GM21528 (cell line): ENCODE measurements around the gene SLC34A1.
"Not testable (repeated sequence)": the region's sequence is repeated elsewhere in the genome, so short reads cannot be mapped to it uniquely, and the experiment has no call there.

Source experiments
- ATAC-seq: cut with Tn5 transposase; IDR thresholded peaks from one replicate; pipeline ENCODE4 v1.9.1; 2021; ENCODE audit warnings: mild to moderate bottlenecking, moderate library complexity; ENCODE audit not compliant: unreplicated experiment, low FRiP score

Gene SLC34A1

GRCh38 chr5:177355162-177355867 lies 28.9 kb upstream of the SLC34A1 start:
- ATAC-seq, result no peak

- ATAC-seq, result no peak
These were observed 28.4 kb upstream of the SLC34A1 start for GRCh38 chr5:177355868-177356168.

GRCh38 chr5:177356746-177357145 lies 27.5 kb upstream of the SLC34A1 start:
- ATAC-seq, result no peak

DNA sequence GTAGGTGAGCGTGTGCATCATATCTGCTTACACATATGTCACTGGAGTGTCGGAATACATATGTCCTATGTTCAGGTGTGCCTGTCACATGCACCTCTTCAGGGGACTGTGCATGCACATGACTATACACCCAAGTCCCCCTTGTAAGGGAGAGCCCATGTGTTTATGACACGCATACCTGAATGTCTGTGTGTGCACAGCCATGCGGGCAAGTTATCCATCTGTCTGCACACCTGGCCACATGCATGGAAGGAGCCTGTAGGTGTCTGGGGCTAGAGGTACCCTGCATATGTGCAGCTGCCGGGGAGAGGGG lies 27.1 kb upstream of the SLC34A1 start:
- ATAC-seq, result no peak

GRCh38 chr5:177357459-177358351 lies 26.5 kb upstream of the SLC34A1 start, which contains the start of gene RGS14:
RGS14 (plus strand) TSS chr5:177357924; CDS start chr5:177358025, 101 bp downstream.
- ATAC-seq, result peak; percentile 82

DNA sequence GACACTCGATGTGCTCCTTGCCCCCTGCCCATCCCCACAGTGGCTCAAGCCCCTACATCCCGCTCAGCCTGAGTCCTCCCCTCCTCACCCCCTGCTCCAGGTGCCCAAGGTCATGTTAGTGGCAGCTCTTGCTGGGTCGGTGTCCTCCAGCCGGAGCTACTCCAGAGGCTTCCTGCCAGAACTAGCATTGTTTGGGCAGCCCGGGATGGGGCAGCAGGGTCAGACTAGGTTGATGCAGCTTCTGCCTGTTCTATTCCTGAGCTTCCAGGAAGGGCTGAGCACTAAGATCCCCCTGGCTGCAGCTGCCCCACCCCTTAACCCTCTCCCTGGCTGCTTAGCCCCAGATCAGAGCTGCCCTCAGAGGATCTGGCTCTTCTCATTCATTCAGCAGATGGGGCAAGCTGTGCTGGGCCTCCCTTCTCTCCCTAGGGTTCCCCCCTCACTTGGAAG lies 25.8 kb upstream of the SLC34A1 start:
- no peak for ATAC-seq

GRCh38 chr5:177359451-177359851 lies 24.8 kb upstream of the SLC34A1 start:
- no peak for ATAC-seq

DNA sequence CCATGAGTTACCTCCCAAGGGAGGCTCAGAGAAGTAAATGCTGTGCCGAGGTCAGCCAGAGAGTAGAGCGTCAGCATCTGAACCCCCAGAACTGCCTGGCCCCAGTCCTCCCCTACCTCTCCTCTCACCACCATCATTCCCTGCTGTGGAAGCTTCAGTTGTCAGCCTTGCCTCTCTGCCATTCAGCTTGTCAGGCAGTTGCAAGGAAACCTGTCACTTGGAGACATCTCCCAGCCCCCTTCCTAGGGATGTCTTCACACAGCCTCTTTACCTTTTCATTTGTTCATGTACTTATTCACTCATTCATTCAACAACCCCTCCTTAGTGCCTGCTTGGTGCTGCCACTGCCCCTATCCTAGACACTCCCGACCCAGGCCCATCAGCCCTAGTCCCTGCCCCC lies 24.4 kb upstream of the SLC34A1 start:
- ATAC-seq, result no peak

DNA sequence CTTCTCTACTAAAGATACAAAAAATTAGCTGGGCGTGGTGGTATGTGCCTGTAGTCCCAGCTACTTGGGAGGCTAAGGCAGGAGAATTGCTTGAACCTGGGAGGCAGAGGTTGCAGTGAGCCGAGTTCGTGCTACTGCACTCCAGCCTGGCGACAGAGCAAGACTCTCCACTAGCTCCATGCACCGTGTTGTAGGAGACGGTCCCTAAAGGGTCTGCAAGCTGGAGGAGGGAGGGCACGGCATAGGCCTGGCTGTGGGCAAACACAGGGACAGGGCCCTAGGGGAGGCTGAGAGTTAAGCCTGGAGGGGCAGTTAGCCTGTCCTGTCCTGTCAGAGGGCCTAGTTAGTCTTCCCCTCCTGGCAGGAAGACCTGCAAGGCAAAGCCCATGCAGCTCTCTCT lies 23.5 kb upstream of the SLC34A1 start:
- not testable (repeated sequence) for ATAC-seq

- no peak for ATAC-seq
These were observed 22.6 kb upstream of the SLC34A1 start for GRCh38 chr5:177361418-177362291.

DNA sequence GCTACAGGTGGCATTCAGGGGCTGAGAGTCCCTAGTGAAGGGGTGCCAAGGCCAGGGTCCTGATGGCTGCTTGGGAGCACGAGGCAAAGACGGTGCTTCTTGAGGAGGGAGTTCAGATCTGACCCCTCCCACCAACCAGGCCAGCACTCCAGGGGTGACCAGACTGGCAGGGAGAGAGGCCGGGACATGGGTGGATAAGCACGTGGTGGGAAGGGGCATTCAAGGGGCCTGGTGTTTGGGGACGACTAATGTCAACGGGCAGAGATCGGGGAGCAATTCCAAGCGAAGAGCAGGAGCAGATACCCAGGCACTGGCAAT lies 22.0 kb upstream of the SLC34A1 start:
- no peak for ATAC-seq

DNA sequence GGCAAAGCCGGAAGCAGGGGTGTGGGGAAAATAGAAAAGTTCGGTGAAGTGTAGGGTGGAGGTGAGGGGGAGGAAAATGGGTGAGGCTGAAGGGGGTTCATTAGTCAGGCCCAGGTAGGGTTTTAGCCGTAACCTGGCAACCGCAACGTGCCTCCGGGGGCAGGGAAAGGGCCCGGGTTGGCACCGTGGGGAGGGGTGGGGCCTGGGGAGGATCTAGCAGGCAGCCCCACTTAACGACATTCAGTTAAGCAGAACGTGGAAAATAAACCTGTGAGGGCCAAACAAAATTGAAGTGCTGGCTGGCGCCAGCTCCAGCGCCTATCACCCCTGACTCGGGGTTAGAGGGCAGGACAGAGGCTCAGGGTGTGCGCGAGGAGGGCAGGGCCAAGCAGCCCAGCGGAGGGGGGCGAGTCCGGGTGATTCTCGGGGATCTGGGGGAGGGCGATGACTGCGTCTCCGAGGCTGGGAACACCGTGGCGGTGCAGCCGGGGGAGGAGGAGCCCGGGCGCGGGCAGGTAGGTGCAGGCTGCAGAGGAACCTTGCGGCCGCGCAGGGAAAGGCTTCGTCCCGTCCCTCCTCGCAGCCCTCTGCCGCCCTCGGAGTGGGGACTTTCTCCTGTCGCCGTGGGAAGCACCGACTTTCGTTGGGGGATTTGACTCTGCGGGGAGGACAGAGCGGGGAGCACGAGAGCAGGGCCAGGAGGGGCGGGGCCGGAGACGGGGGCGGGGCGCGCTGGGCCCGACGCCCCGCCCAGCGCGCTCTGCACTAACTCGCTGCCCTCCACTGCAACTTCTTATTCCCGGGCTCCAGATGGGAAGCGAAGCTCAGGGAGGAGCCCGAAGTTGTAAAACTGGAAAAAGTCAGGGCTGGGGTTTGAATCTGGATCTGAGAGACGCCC lies 21.4 kb upstream of the SLC34A1 start:
- ATAC-seq, result no peak

DNA sequence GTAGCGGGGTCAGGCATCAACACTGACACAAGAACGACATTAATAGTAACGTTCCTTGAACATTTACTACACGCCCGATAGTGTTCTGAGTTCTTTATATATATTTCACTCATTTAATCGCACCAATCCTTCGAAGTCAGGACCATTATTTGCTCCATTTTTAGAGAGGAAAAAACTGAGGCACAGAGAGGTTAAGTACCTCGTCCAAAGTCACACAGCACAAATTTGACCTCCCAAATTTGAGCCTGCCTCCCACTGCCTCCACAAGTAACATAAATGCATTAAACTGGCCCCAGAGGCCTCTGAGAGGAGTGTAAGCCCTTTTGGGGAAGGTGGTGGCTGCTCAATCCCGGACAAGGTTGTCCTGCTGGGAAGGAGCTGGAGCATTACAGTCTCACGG lies 20.7 kb upstream of the SLC34A1 start:
- no peak for ATAC-seq

DNA sequence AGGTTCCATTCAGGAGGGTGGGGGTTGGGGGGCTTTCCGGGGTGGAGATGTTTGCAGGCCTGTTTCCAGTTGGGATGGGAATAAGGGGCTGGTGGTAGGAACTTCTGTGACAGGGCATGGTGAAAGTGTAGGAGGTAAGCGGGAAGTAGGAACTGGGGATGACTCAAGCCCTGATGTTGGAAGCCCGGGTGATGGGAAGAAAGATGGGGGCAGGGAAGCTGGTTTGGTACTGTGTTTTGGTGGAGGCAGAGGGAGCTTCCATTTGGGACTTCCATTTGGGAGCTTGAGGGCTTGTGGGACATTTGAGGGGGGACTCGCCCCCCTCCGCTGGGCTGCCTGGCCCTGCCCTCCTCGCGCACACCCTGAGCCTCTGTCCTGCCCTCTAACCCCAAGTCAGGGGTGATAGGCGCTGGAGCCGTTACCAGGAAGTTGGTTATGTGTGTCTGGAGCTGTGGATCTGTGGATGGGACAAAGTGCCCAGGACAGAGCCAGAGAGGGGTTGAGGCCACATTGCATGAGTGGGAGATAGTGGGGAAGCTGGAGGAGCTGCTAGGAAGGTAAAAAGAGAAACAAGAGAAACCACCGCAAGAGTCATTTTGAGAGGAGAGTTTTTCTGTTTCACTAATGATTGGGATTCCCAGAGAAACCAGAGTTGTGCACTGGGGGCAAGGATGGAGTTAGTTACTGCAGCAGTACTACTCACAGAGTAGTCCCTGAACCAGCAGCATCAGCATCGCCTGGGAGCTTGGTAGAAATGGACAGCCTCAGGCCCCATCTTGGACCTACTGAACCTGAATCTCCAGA lies 19.9 kb upstream of the SLC34A1 start:
- no peak for ATAC-seq

- ATAC-seq, result no peak
These were observed 18.2 kb upstream of the SLC34A1 start for GRCh38 chr5:177365845-177366527.

GRCh38 chr5:177366528-177367322 lies 17.5 kb upstream of the SLC34A1 start:
- ATAC-seq, result no peak

DNA sequence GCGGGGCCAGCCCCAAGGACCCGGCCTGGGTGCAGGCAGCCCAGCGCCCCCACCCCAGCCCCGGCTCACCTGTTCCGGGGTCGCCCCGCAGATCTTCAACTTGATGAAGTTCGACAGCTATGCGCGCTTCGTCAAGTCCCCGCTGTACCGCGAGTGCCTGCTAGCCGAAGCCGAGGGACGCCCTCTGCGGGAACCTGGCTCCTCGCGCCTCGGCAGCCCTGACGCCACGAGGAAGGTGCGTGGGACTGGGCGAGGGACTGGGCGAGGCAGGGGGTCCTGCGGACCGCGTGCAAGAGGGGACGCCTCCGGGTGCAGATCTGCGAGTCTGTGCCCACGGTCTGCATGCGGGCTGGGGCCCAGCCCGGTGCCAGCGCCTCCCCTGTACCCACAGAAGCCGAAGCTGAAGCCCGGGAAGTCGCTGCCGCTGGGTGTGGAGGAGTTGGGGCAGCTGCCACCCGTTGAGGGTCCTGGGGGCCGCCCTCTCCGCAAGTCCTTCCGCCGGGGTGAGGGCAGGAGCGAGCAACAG lies 16.8 kb upstream of the SLC34A1 start:
- ATAC-seq, result no peak
